Measurements from ENCODE around the gene CEP89.

DNA sequence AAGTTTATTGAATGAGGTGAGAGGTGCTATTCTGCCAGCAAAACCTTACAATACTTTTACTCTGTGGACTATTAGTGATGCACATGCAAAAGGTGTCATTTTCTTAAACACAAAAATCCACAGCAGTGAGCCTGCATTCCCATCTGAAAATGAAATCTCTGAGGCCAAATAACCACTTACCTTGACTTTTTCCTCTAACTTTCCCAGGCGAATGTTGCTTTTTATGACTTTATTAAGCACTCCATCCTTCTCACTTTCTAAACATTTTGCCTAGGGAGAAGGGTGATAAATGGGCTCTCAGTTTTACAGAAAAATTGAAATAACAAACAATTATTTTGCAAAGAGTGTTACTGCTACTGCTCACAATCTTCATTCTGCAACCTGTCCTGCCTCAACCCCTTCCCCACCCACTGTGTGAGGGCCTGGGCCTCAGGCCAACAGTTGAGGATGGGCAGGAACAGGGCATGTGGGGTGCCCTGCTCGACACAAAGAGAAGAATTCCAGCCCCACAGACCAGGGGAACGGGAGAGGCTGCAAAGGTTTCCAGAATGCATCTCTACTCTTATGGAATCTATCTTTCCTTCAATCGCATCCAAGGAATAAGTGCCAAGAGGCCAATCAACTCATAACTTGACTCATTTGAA is 84.1 kb downstream of the CEP89 start:
- TF ChIP-seq POLR2A (IDR thresholded peaks at IDR 0.05; ENCODE audit: low read depth, low read length) = no peak
- TF ChIP-seq POLR2AphosphoS5 (IDR thresholded peaks at IDR 0.05; ENCODE audit: low read depth, low read length) = no peak
- no peak for TF ChIP-seq TAF1 (IDR thresholded peaks at IDR 0.05; ENCODE audit: borderline replicate concordance, low read depth, low read length)

Measured in GM12892 (cell line).